GM19452 (cell line): ENCODE data around the gene OXSM.

Experiments used
- ATAC-seq: cut with Tn5 transposase; IDR thresholded peaks from one replicate; pipeline ENCODE4 v1.9.1; 2021; ENCODE audit not compliant: unreplicated experiment

Gene OXSM

GRCh38 chr3:25789596-25790556 is at the start of gene OXSM:
Gene OXSM (plus strand): TSS chr3:25790090. CDS start chr3:25791021, 931 bp downstream.
- peak; percentile 95 for ATAC-seq

DNA sequence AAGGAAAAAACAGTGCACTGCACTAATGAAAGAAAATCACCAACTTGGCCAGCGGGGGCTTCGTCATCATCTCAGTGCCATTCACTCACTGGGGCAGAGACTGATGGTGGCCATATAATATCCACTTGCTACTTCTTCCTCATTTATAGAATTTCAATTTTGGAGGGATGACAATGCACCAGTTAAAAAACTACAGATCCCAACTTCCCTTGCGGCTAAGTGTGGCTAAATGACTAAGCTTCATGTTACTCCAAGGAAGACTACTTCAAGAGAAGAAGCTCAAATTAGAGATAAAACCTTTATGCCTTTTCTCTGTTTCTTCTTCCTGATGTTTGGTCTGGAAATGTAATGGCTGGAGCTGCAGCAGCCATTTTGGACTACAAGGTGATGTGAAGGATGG is 45.4 kb upstream of the OXSM start:
- ATAC-seq: no peak

GRCh38 chr3:25747033-25747432 is 42.9 kb upstream of the OXSM start:
- ATAC-seq: no peak

DNA sequence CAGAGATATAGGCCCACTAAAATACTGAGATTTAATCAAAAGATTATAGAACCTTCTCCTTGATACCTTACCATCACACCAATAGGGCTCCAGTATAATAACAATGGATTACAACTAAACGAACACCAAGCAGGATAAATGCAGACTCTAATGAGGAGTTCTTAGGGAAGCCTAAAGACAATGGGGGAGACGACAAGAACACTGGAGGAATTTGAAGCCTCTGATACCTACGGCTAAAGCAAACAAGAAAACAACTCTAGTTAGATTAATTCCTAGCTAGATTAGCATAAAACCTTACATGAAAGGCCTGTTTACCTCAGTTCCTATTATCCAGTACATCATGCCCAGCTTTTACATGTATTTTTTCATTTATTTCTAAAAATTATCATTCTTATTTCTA is 41.7 kb upstream of the OXSM start:
- no peak for ATAC-seq

- ATAC-seq: no peak
These were observed 40.8 kb upstream of the OXSM start for GRCh38 chr3:25749031-25749581.

GRCh38 chr3:25751048-25751447 is 38.8 kb upstream of the OXSM start:
- ATAC-seq: no peak

- no peak for ATAC-seq
These were observed 38.2 kb upstream of the OXSM start for GRCh38 chr3:25751725-25752124.

- peak; percentile 89 for ATAC-seq
These were observed 21.0 kb upstream of the OXSM start for GRCh38 chr3:25768851-25769250.

- peak; percentile 60 for ATAC-seq
These were observed 14.0 kb upstream of the OXSM start for GRCh38 chr3:25775936-25776335.

DNA sequence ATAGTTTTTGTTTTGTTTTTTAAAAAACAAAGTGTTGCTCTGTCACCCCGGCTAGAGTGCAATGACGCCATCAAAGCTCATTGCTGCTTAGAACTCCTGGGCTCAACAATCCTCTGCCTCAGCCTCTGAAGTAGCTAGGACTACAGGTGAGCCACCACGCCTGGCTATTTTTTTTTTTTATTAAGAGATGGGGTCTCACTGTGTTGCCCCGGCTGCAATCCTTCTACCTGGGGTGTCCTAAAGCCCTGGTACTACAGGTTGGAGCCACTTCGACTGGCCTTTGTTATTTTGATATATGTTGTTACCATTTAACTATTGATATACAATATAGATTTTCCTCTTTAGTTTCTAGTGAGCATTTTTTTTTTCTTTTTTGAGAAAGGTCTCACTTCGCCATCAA is 9.3 kb upstream of the OXSM start:
- ATAC-seq: no peak

GRCh38 chr3:25781145-25781757 is 8.6 kb upstream of the OXSM start:
- peak; percentile 2 for ATAC-seq

GRCh38 chr3:25781758-25782594 is 7.9 kb upstream of the OXSM start:
- ATAC-seq: peak; percentile 47

DNA sequence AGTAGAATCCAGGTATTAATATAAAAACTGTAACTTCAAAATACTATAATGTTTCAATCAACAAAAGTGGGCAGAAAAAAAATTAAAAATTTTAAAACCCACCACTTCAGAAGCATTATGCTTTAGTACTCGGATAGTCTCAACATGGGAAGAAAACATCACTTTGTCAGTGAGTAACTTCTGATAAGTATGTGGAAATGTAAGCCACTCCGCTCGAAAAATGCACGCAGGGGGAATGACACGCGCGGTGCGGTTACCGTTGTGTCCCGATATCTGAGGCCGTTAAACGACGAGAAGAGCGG is 7.3 kb upstream of the OXSM start:
- no peak for ATAC-seq

DNA sequence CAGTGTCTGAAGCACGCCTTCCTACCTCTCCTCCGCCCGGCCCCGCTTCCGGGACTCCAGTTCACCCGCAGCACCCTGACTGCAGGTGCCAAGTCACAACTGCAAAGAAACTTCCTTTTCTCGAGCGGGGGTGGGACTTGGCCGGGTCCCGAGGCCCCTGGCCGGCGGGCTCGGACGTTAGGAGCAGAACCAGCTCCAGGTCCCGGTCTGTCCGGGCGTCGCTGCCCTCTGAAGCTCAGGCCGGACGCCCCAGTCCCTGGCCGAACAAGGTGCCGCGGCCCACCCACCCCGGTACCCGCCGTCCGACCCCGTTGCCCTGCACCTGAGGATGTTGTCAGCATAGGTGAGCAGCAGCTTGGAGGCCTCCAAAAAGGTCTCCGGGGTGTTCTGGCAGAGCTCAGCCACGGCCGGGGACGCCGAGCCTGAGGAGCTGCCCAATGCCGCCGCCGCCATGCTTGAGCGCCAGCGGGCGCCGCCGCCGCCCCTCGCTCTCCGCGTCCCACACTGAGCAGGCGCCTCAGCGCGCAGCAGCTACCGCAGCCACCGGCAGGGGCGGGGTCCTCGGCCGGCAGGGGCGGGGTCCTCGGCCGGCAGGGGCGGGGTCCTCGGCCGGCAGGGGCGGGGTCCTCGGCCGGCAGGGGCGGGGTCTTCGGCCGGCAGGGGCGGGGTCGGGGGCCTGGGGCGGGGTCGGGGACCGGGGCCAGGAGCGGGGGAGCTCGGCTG is 6.8 kb upstream of the OXSM start, which contains the start of gene NGLY1:
Gene NGLY1, minus strand, starts transcription at position 506 of the 723 bp plus-strand sequence. Its CDS starts 53 bp downstream, at position 453.
- ATAC-seq: peak; percentile 75

DNA sequence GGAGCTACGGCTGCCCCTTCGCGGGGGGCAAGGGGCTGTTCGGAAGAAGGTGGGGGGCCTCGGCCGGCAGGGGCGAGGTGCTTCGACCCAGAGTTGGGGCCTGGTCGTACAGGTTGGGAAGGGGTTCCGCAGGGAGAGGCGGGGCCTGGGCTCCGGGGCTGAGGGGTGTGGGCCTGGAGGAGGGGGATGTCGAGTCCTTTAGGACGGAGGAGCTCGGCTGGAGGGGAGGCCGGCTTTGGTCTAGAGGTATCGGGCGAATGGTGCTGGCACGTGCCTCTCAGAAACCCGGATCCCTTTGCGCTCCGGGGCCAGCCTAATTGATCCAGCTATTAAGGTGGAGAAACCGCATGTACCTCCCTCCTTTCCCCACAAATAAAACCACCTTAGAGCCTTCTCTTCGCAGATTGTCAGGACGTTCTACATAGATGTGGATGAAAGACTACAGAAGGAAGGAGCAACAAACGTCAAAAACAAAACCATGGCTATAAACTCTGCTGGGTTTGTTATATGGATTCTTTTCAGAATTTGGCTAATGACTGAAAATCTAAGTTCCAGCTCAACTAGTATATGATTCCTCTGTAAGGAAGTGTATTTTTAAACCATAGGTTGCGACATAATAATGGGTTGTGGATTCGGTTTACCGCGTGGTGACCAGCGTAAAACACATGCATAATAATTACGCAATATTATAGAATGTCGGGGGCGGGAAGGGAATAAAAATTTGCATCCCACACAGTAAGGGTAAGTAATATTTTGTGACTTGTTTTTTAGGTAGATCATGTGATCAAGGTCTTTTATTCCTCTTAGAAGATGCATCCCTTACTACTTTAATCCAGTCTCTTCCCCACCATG is 6.0 kb upstream of the OXSM start:
- peak; percentile 15 for ATAC-seq

DNA sequence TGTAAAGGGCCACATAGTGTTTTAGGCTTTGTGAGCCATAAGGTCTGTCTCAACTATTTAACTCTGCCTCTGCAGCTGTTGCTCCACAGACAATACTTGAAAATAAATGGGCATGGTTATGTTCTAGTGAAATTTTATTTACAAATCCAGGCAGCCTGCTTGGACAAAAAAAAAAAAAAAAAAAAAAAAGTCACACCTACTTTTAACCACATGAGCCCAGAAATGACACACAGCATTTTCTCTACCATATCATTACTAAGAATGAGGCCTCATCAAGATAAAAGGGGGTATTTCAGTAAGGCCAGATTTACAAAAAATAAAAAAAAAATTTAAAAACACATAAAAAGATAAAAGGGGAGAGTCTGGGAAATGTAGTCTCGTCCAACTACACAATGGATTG is 4.9 kb upstream of the OXSM start:
- ATAC-seq: no peak

- no peak for ATAC-seq
These were observed 4.1 kb upstream of the OXSM start for GRCh38 chr3:25785826-25786225.

- no peak for ATAC-seq
These were observed 2.2 kb upstream of the OXSM start for GRCh38 chr3:25787689-25788088.

DNA sequence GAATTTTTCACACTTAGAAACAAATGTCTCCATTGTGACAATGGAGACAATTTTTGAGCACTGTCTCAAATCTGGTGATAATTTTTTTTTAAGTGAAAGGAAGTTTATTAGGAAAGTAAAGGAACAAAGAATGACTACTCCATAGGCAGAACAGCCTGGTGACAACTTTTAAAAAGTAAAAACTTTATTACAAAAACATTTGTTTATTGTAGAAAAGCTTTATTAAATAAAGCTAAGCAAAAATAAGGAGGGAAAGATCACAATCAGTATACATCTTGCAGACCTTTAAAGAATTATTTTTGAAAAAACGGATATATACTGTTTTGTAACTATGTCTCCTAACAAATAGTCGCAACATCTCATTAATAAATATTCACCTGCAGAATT is 688 bp upstream of the OXSM start:
- ATAC-seq: no peak

DNA sequence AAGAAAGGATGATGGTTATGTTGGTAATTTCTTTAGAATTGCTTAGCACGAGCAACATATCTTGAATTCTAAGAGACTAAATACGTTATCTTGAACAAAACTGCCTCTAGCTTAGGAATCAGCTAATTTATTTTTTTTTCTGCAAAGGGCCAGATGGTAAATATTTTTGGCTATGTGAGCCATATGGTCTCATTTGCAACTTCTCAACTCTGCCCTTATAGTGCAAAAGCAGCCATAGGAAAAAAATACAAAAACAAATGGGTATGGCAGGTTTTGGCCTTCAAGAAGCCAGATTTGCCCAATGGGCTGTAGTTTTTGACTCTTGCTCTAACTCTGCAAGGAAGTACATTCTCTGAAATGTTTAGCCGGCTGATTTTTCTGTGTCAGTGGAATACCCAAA is 11.9 kb downstream of the OXSM start:
- ATAC-seq: no peak
